ENCODE measurements around the gene EMX1.

DNA sequence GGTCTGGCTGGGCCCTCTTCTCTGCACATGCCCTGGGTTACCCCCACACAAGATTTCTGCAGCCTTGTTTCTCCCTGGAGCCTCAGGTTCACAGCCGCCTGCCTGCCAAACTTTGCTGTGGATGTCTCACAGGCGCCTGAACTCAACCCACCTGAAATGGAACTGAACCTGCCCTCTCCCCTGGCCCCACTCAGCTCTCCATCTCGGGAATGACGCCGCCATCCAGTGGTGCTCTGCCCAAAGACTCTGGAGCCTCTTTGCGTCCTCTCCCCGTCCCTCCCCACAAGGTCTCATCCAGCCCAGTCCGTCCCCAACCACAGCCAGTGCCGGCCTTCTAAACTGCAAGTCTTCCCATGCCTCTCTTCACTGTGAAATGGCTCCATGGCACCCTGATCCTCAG lies 29.1 kb downstream of the EMX1 start:
- TF ChIP-seq POLR2A (IDR thresholded peaks at IDR 0.05; ENCODE audit: low read length) = no peak
- no peak for TF ChIP-seq GATA1 (IDR thresholded peaks at IDR 0.05; ENCODE audit: low read depth, low read length)

Measured in erythroblast (primary cell).